Esophagus muscularis mucosa (tissue), 4 donors: ENCODE data around the gene DMGDH. TPM values are rescaled to one million over a fixed set of nuclear protein-coding genes. Genes with fewer than 3 reads are reported as not detected.
A peak's percentile ranks its signal among the peaks of the same experiment; 100 is the strongest.
"Not testable (repeated sequence)": the region's sequence is repeated elsewhere in the genome, so short reads cannot be mapped to it uniquely, and the experiment has no call there.

Experiments used
- DNase-seq: peaks from one replicate; pipeline ENCODE4 v3.0.0-alpha.2; 2017; ENCODE audit errors: extremely low spot score
- H3K27ac ChIP-seq, 4 donors: fragments of 200-600 bp; sonication (generic); replicated peaks in 1 of 4; 1 replicate in 3 of 4; 2 replicates in 1 of 4; pipeline ENCODE4 v1.5.1; 2016 to 2019; ENCODE audit warnings: mild to moderate bottlenecking in 1 of 4
- H3K27me3 ChIP-seq, 4 donors: fragments of 200-600 bp; sonication (generic); one replicate each; pipeline versions ENCODE4 v1.5.1 to v1.6.0; 2016 to 2019
- H3K36me3 ChIP-seq, 4 donors: fragments of 200-600 bp; sonication (generic); one replicate each; pipeline ENCODE4 v1.5.1; 2016 to 2019
- H3K4me1 ChIP-seq, 4 donors: fragments of 200-600 bp; sonication (generic); one replicate each; pipeline ENCODE4 v1.5.1; 2016 to 2019
- H3K4me3 ChIP-seq, 4 donors: fragments of 200-600 bp; sonication (generic); 1 replicate in 2 of 4; 2 replicates in 2 of 4; pipeline ENCODE4 v1.5.1; 2016 to 2019; ENCODE audit warnings: mild to moderate bottlenecking in 4 of 4, moderate library complexity in 1 of 4
- H3K9me3 ChIP-seq, 4 donors: fragments of 200-600 bp; sonication (generic); 1 replicate in 3 of 4; 2 replicates in 1 of 4; pipeline ENCODE4 v1.5.1; 2016 to 2019
- CTCF ChIP-seq, 3 experiments: fragments of 200-600 bp in 2 of 3; fragments of 450-650 bp in 1 of 3; sonication (generic) in 2 of 3; IDR thresholded peaks; one replicate each; pipeline ENCODE4 v1.5.1; 2017 to 2019; ENCODE audit warnings: antibody characterized with exemption in 3 of 3, mild to moderate bottlenecking in 2 of 3, moderate library complexity in 1 of 3
- EP300 ChIP-seq: sonication (generic); formaldehyde crosslinking; IDR thresholded peaks from one replicate; pipeline ENCODE4 v1.6.1; 2017; ENCODE audit warnings: antibody characterized with exemption
- POLR2A ChIP-seq: fragments of 450-650 bp; IDR thresholded peaks from one replicate; pipeline ENCODE4 v1.6.1; 2017; ENCODE audit warnings: antibody characterized with exemption, moderate library complexity, mild to moderate bottlenecking, low read depth
- POLR2AphosphoS5 ChIP-seq, 2 donors: sonication (generic); formaldehyde crosslinking; IDR thresholded peaks; one replicate each; pipeline ENCODE4 v1.6.1; 2017; ENCODE audit warnings: antibody characterized with exemption in 2 of 2
- WGBS: methylation state at CpG from one replicate; pipeline ENCODE4 v1.1.5; 2018; 5-methylcytosine and 5-hydroxymethylcytosine counted together
- intact Hi-C: fragments of 100-400 bp; cut with DNase I; formaldehyde crosslinking; loops from one replicate; pipeline ENCODE4 v1.15.1; 2023
- total RNA-seq, 4 donors: library from RNA; depleted of rRNA; stranded (reverse); fragments of >200 nt; gene quantifications; one replicate each; pipeline versions ENCODE4 v1.1.0 to v1.2.1, GENCODE V29; 2016

Gene DMGDH
- total RNA-seq, 4 donors from 2014 or later, result 3.3 to 7.4 (median 4.6) TPM

- TF ChIP-seq CTCF (IDR thresholded peaks at IDR 0.05), result no peak
- no peak for TF ChIP-seq POLR2A
- no peak for TF ChIP-seq POLR2AphosphoS5 (IDR thresholded peaks at IDR 0.05)
- no peak for TF ChIP-seq EP300
- WGBS, result 20% methylated on average over 17 of the region's 17 CpGs
- intact Hi-C loops, result loop anchor here (5.0 kb wide), 1 partner anchor 38 kb away; no protein-coding TSS in a partner anchor
- no peak for DNase-seq
- peaks cover 15 to 61% (median 47%) of the 10 kb centered on the region in 4 donors for H3K4me1 ChIP-seq
- H3K4me3 ChIP-seq, result peak overlapping the region; percentile 79 to 88 (median 86)
- no peaks in the 10 kb centered on the region for H3K36me3 ChIP-seq
- no peaks in the 10 kb centered on the region for H3K9me3 ChIP-seq
- no peaks in the 10 kb centered on the region for H3K27me3 ChIP-seq
- H3K27ac ChIP-seq, result peak overlapping the region; percentile 96 to 99 (median 98)
These were observed 85.7 kb downstream of the DMGDH start for GRCh38 chr5:78983601-78984438.

- H3K36me3 ChIP-seq, DNase-seq, H3K27me3 ChIP-seq, H3K9me3 ChIP-seq: not testable (repeated sequence)
- WGBS, result 86% methylated on average over 9 of the region's 9 CpGs
- Histone ChIP-seq H3K27ac (peak overlapping the region; percentile 96 to 99 (median 98)), H3K4me3 (peak overlapping the region; percentile 79 to 88 (median 86)), H3K4me1 (peaks cover 15 to 61% (median 47%) of the 10 kb centered on the region in 4 donors)
- intact Hi-C loops, result loop anchor here (5.0 kb wide), 1 partner anchor 39 kb away; no protein-coding TSS in a partner anchor
These were observed 86.3 kb downstream of the DMGDH start for GRCh38 chr5:78983194-78983593.

GRCh38 chr5:78979909-78980308 lies 89.6 kb downstream of the DMGDH start:
- no peak overlapping the region for H3K4me3 ChIP-seq
- DNase-seq, result no peak
- no peaks in the 10 kb centered on the region for H3K36me3 ChIP-seq
- H3K9me3 ChIP-seq, result no peaks in the 10 kb centered on the region
- H3K27ac ChIP-seq, result peak overlapping the region in 2 of 4 donors; percentile 4 to 34
- TF ChIP-seq POLR2A (no peak), CTCF (IDR thresholded peaks at IDR 0.05) (no peak), EP300 (no peak), POLR2AphosphoS5 (IDR thresholded peaks at IDR 0.05) (no peak)
- H3K4me1 ChIP-seq, result peaks cover 9 to 62% (median 43%) of the 10 kb centered on the region in 4 donors
- H3K27me3 ChIP-seq, result no peaks in the 10 kb centered on the region
- intact Hi-C loops, result loop anchor here (5.0 kb wide), 2 partner anchors 42 to 152 kb away; no protein-coding TSS in a partner anchor

- peaks cover 15 to 69% (median 50%) of the 10 kb centered on the region in 4 donors for H3K4me1 ChIP-seq
- H3K36me3 ChIP-seq, result no peaks in the 10 kb centered on the region
- 79% methylated on average over 7 of the region's 7 CpGs for WGBS
- no peak for DNase-seq
- peak overlapping the region in 2 of 4 donors; percentile 4 to 34 for H3K27ac ChIP-seq
- H3K4me3 ChIP-seq, result no peak overlapping the region
- no peaks in the 10 kb centered on the region for H3K27me3 ChIP-seq
- intact Hi-C loops, result loop anchor here (5.0 kb wide), 1 partner anchor 153 kb away; no protein-coding TSS in a partner anchor
- TF ChIP-seq CTCF (IDR thresholded peaks at IDR 0.05) (no peak), EP300 (no peak), POLR2AphosphoS5 (IDR thresholded peaks at IDR 0.05) (no peak), POLR2A (no peak)
- no peaks in the 10 kb centered on the region for H3K9me3 ChIP-seq
These were observed 90.2 kb downstream of the DMGDH start for GRCh38 chr5:78979117-78979742.

GRCh38 chr5:78975035-78975434 lies 94.4 kb downstream of the DMGDH start:
- peaks cover 23 to 56% (median 47%) of the 10 kb centered on the region in 4 donors for H3K4me1 ChIP-seq
- no peaks in the 10 kb centered on the region for H3K27me3 ChIP-seq
- WGBS, result 97% methylated on average over 7 of the region's 8 CpGs
- intact Hi-C loops, result loop anchor here (5.0 kb wide), 1 partner anchor 157 kb away; no protein-coding TSS in a partner anchor
- TF ChIP-seq POLR2A, result no peak
- no peak for TF ChIP-seq EP300
- TF ChIP-seq CTCF (IDR thresholded peaks at IDR 0.05), result no peak
- no peaks in the 10 kb centered on the region for H3K36me3 ChIP-seq
- no peak overlapping the region for H3K27ac ChIP-seq
- no peaks in the 10 kb centered on the region for H3K9me3 ChIP-seq
- H3K4me3 ChIP-seq, result no peak overlapping the region
- no peak for DNase-seq
